Measurements from ENCODE around the gene BSND. TPM values are rescaled to one million over a fixed set of nuclear protein-coding genes. Genes with fewer than 3 reads are reported as not detected.

BSND gene
- polyA plus RNA-seq, 1 donor (not counting 4 experiments of a cell fraction or from before 2014, with no cell fraction given): not detected

GRCh38 chr1:54995013-54995760 is 3.5 kb upstream of the BSND start:
- Histone ChIP-seq H3K9ac (ENCODE audit: control insufficient read depth, extremely low read depth, insufficient read depth, low read length) (no peak overlapping the region), H3K27ac (ENCODE audit: control insufficient read depth, insufficient read depth, low read length) (no peak overlapping the region), H3K4me1 (ENCODE audit: control insufficient read depth, extremely low read depth, insufficient read depth, low read length) (no peaks in the 10 kb centered on the region), H3K27me3 (ENCODE audit: control insufficient read depth, extremely low read depth, insufficient read depth, low read length) (peaks cover 15% of the 10 kb centered on the region), H3K9me3 (ENCODE audit: control insufficient read depth, low read depth, low read length) (no peaks in the 10 kb centered on the region), H3K9me1 (ENCODE audit: control insufficient read depth, extremely low read depth, insufficient read depth, low read length) (no peaks in the 10 kb centered on the region), H3K36me3 (ENCODE audit: control insufficient read depth in 2 of 2, extremely low read depth in 1 of 2, insufficient read depth in 2 of 2, low read length in 2 of 2) (no peaks in the 10 kb centered on the region), H3K79me2 (ENCODE audit: control insufficient read depth, insufficient read depth, low read length) (no peaks in the 10 kb centered on the region), H4K20me1 (ENCODE audit: control insufficient read depth, extremely low read depth, insufficient read depth, low read length) (no peaks in the 10 kb centered on the region), H3K4me3 (ENCODE audit: control insufficient read depth in 2 of 3, extremely low read depth in 1 of 3, insufficient read depth in 2 of 3, low read depth in 1 of 3, low read length in 3 of 3) (no peak overlapping the region), H2AFZ (ENCODE audit: control insufficient read depth, low read length) (no peak overlapping the region), H3K4me2 (ENCODE audit: control insufficient read depth, extremely low read depth, insufficient read depth, low read depth, low read length) (no peak overlapping the region)
- FAIRE-seq: no peak
- dilution Hi-C loops (cut with MboI; ENCODE audit: extremely low pct_ligation_motif_present, low sequenced_read_pairs): no loop called here
- TF ChIP-seq CTCF (optimal IDR thresholded peaks at IDR 0.05 in 1 of 3, IDR thresholded peaks at IDR 0.05 in 1 of 3, conservative IDR thresholded peaks at IDR 0.05 in 1 of 3; ENCODE audit: extremely low read depth in 1 of 3, insufficient read depth in 2 of 3, low read length in 3 of 3) (no peak), EZH2 (IDR thresholded peaks at IDR 0.05; ENCODE audit: low read length) (no peak)
- no peak for DNase-seq (ENCODE audit: low read depth, low spot score)

DNA sequence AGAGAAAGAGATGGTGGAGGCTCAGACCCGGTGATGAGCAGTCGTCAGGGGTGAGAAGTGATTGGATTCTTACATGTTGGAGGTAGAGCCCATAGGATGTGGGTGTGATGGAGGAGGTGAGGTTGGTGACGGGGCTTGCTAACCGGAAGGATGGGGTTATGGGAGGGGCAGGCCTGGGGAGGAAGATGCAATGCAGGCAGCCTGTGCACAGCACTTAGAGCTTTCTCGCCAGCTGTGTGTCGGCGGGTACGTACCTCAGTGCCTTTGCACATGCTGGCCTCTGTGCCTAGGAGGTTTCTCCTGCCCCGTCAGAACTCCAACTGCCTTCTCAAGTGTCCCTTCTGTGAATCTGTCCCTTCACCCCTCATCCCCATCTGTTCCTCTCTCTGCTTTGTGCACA is 2.9 kb upstream of the BSND start:
- Histone ChIP-seq H3K36me3 (ENCODE audit: control insufficient read depth in 2 of 2, extremely low read depth in 1 of 2, insufficient read depth in 2 of 2, low read length in 2 of 2) (no peaks in the 10 kb centered on the region), H3K9me1 (ENCODE audit: control insufficient read depth, extremely low read depth, insufficient read depth, low read length) (no peaks in the 10 kb centered on the region), H3K9me3 (ENCODE audit: control insufficient read depth, low read depth, low read length) (no peaks in the 10 kb centered on the region), H3K4me2 (ENCODE audit: control insufficient read depth, extremely low read depth, insufficient read depth, low read depth, low read length) (no peak overlapping the region), H2AFZ (ENCODE audit: control insufficient read depth, low read length) (no peak overlapping the region), H3K4me3 (ENCODE audit: control insufficient read depth in 2 of 3, extremely low read depth in 1 of 3, insufficient read depth in 2 of 3, low read depth in 1 of 3, low read length in 3 of 3) (no peak overlapping the region), H3K79me2 (ENCODE audit: control insufficient read depth, insufficient read depth, low read length) (no peaks in the 10 kb centered on the region), H3K4me1 (ENCODE audit: control insufficient read depth, extremely low read depth, insufficient read depth, low read length) (no peaks in the 10 kb centered on the region), H3K27ac (ENCODE audit: control insufficient read depth, insufficient read depth, low read length) (no peak overlapping the region), H3K9ac (ENCODE audit: control insufficient read depth, extremely low read depth, insufficient read depth, low read length) (no peak overlapping the region), H4K20me1 (ENCODE audit: control insufficient read depth, extremely low read depth, insufficient read depth, low read length) (no peaks in the 10 kb centered on the region), H3K27me3 (ENCODE audit: control insufficient read depth, extremely low read depth, insufficient read depth, low read length) (peaks cover 19% of the 10 kb centered on the region)
- DNase-seq (ENCODE audit: low read depth, low spot score) (no peak), FAIRE-seq (no peak)
- dilution Hi-C loops (cut with MboI; ENCODE audit: extremely low pct_ligation_motif_present, low sequenced_read_pairs): no loop called here
- no peak for TF ChIP-seq EZH2 (IDR thresholded peaks at IDR 0.05; ENCODE audit: low read length)
- no peak for TF ChIP-seq CTCF (optimal IDR thresholded peaks at IDR 0.05 in 1 of 3, IDR thresholded peaks at IDR 0.05 in 1 of 3, conservative IDR thresholded peaks at IDR 0.05 in 1 of 3; ENCODE audit: extremely low read depth in 1 of 3, insufficient read depth in 2 of 3, low read length in 3 of 3)
